ENCODE results near the gene PTPMT1. TPM values are rescaled to one million over a fixed set of nuclear protein-coding genes. Genes with fewer than 3 reads are reported as not detected.
A peak's percentile ranks its signal among the peaks of the same experiment; 100 is the strongest.
"Not testable (repeated sequence)": the region's sequence is repeated elsewhere in the genome, so short reads cannot be mapped to it uniquely, and the experiment has no call there.

PTPMT1 gene
- polyA plus RNA-seq, 4 donors: 50.1 to 59.8 (median 57.8) TPM

- no peak for DNase-seq (ENCODE audit: low read depth in 4 of 4, low spot score in 3 of 4)
These were observed 20.1 kb upstream of the PTPMT1 start for GRCh38 chr11:47545298-47545697.

GRCh38 chr11:47546274-47546673 is 19.1 kb upstream of the PTPMT1 start:
- not testable (repeated sequence) for DNase-seq (ENCODE audit: low read depth in 4 of 4, low spot score in 3 of 4)

GRCh38 chr11:47550288-47551047 is 14.9 kb upstream of the PTPMT1 start:
- no peak for DNase-seq (ENCODE audit: low read depth in 4 of 4, low spot score in 3 of 4)

- DNase-seq (ENCODE audit: low read depth in 4 of 4, low spot score in 3 of 4): no peak
These were observed 14.3 kb upstream of the PTPMT1 start for GRCh38 chr11:47551086-47551485.

GRCh38 chr11:47552056-47552565 is 13.3 kb upstream of the PTPMT1 start:
- DNase-seq (ENCODE audit: low read depth in 4 of 4, low spot score in 3 of 4): peak in 1 of 4 donors; percentile 35

GRCh38 chr11:47552566-47553405 is 12.6 kb upstream of the PTPMT1 start, which contains the start of gene CELF1:
TSS of gene CELF1 (minus strand) at chr11:47553132. CDS start at chr11:47499523, 53,609 bp downstream.
- peak; percentile 80 to 87 (median 85) for DNase-seq (ENCODE audit: low read depth in 4 of 4, low spot score in 3 of 4)

GRCh38 chr11:47553406-47553743 is 12.0 kb upstream of the PTPMT1 start:
- DNase-seq (ENCODE audit: low read depth in 4 of 4, low spot score in 3 of 4): no peak

GRCh38 chr11:47557004-47557403 is 8.4 kb upstream of the PTPMT1 start:
- not testable (repeated sequence) for DNase-seq (ENCODE audit: low read depth in 4 of 4, low spot score in 3 of 4)

GRCh38 chr11:47558695-47559094 is 6.7 kb upstream of the PTPMT1 start:
- DNase-seq (ENCODE audit: low read depth in 4 of 4, low spot score in 3 of 4): no peak

GRCh38 chr11:47560426-47560825 is 5.0 kb upstream of the PTPMT1 start:
- DNase-seq (ENCODE audit: low read depth in 4 of 4, low spot score in 3 of 4): no peak

GRCh38 chr11:47562393-47562792 is 3.0 kb upstream of the PTPMT1 start:
- not testable (repeated sequence) for DNase-seq (ENCODE audit: low read depth in 4 of 4, low spot score in 3 of 4)

- not testable (repeated sequence) for DNase-seq (ENCODE audit: low read depth in 4 of 4, low spot score in 3 of 4)
These were observed 1.0 kb upstream of the PTPMT1 start for GRCh38 chr11:47564366-47564765.

- no peak for DNase-seq (ENCODE audit: low read depth in 4 of 4, low spot score in 3 of 4)
These were observed 463 bp upstream of the PTPMT1 start for GRCh38 chr11:47564933-47565339.

- DNase-seq (ENCODE audit: low read depth in 4 of 4, low spot score in 3 of 4): no peak
These were observed 825 bp downstream of the PTPMT1 start for GRCh38 chr11:47566149-47566698.

- DNase-seq (ENCODE audit: low read depth in 4 of 4, low spot score in 3 of 4): no peak
These were observed 4.2 kb downstream of the PTPMT1 start for GRCh38 chr11:47569646-47570045.

- DNase-seq (ENCODE audit: low read depth in 4 of 4, low spot score in 3 of 4): no peak
These were observed 5.4 kb downstream of the PTPMT1 start for GRCh38 chr11:47570651-47571356.

- DNase-seq (ENCODE audit: low read depth in 4 of 4, low spot score in 3 of 4): no peak
These were observed 5.9 kb downstream of the PTPMT1 start for GRCh38 chr11:47571357-47571729.

GRCh38 chr11:47571895-47572294 is 6.5 kb downstream of the PTPMT1 start:
- no peak for DNase-seq (ENCODE audit: low read depth in 4 of 4, low spot score in 3 of 4)

- no peak for DNase-seq (ENCODE audit: low read depth in 4 of 4, low spot score in 3 of 4)
These were observed 7.4 kb downstream of the PTPMT1 start for GRCh38 chr11:47572715-47573255.

- no peak for DNase-seq (ENCODE audit: low read depth in 4 of 4, low spot score in 3 of 4)
These were observed 7.9 kb downstream of the PTPMT1 start for GRCh38 chr11:47573321-47573720.

All from right renal pelvis (tissue), 4 donors.